WTC11 (cell line): ENCODE measurements around the gene KPNA2.

Source experiments
- CTCF ChIP-seq: fragments of 200-600 bp; IDR thresholded peaks from 2 replicates; pipeline ENCODE4 v1.8.0; 2022; ENCODE audit warnings: antibody characterized with exemption
- JUN ChIP-seq: sonication (generic); formaldehyde crosslinking; IDR thresholded peaks from 2 replicates; pipeline ENCODE4 v1.8.0; 2023; ENCODE audit warnings: mild to moderate bottlenecking, missing genetic modification reagents
- KAT7 ChIP-seq: sonication (generic); formaldehyde crosslinking; IDR thresholded peaks from 2 replicates; pipeline ENCODE4 v1.8.1; 2023; ENCODE audit warnings: missing genetic modification reagents, mild to moderate bottlenecking, borderline replicate concordance
- NFATC4 ChIP-seq: fragments of 250-450 bp; sonication (Bioruptor Pico); IDR thresholded peaks from 2 replicates; pipeline ENCODE4 v1.9.0; 2021; ENCODE audit warnings: mild to moderate bottlenecking
- NFE2L1 ChIP-seq: sonication (generic); formaldehyde crosslinking; IDR thresholded peaks from 2 replicates; pipeline ENCODE4 v1.8.1; 2023; ENCODE audit warnings: missing genetic modification reagents
- TEAD4 ChIP-seq: sonication (generic); formaldehyde crosslinking; IDR thresholded peaks from 2 replicates; pipeline ENCODE4 v1.8.0; 2022; ENCODE audit warnings: mild to moderate bottlenecking, missing genetic modification reagents
- ZNF219 ChIP-seq: sonication (generic); formaldehyde crosslinking; IDR thresholded peaks from 2 replicates; pipeline ENCODE4 v1.8.0; 2023; ENCODE audit warnings: missing genetic modification reagents, mild to moderate bottlenecking, borderline replicate concordance
- ZNF317 ChIP-seq: sonication (generic); formaldehyde crosslinking; IDR thresholded peaks from 2 replicates; pipeline ENCODE4 v1.8.1; 2023; ENCODE audit warnings: low read depth, mild to moderate bottlenecking, moderate library complexity, missing genetic modification reagents, borderline replicate concordance
- ZNF416 ChIP-seq: fragments of 250-450 bp; sonication (Bioruptor Pico); IDR thresholded peaks from 2 replicates; pipeline ENCODE4 v1.9.0; 2021; ENCODE audit warnings: mild to moderate bottlenecking, inconsistent platforms
- TF ChIP-seq, protein P1 (sequence below): sonication (generic); formaldehyde crosslinking; IDR thresholded peaks from 2 replicates; pipeline ENCODE4 v1.8.1; 2022; ENCODE audit warnings: mild to moderate bottlenecking, moderate library complexity, missing genetic modification reagents
- TF ChIP-seq, protein P2 (sequence below): sonication (generic); formaldehyde crosslinking; IDR thresholded peaks from 2 replicates; pipeline ENCODE4 v1.8.1; 2023; ENCODE audit warnings: mild to moderate bottlenecking, missing genetic modification reagents, moderate library complexity
- TF ChIP-seq, protein P3 (sequence below): sonication (generic); formaldehyde crosslinking; IDR thresholded peaks from 2 replicates; pipeline ENCODE4 v1.8.0; 2022; ENCODE audit warnings: mild to moderate bottlenecking, missing genetic modification reagents

DNA sequence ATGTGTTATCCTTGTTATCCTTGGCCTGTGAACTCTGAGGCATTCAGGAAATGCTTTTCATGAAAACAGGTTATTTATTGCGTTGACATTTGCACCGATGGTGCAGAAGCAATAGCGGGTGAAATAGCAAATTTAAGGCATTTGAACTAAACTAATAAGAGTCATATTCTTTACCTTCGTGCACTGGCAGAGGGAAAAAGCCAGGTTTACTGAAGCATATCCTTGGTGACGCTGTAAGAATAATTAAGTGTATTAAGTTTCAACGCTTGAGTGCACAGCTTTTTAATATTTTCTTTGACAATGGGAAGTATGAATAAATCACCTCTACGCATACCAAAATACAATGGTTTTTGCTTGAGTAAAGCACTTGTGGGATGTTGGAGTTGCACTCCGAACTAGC, 13.6 kb upstream of the KPNA2 start:
- TF ChIP-seq CTCF = no peak
- no peak for TF ChIP-seq ZNF416
- TF ChIP-seq NFE2L1 (CRISPR knock-in tag) = no peak
- TF ChIP-seq ZNF219 (CRISPR knock-in tag) = no peak
- no peak for TF ChIP-seq JUN (CRISPR knock-in tag)
- no peak for TF ChIP-seq KAT7 (CRISPR knock-in tag)
- no peak for TF ChIP-seq ZNF317 (CRISPR knock-in tag)
- TF ChIP-seq, protein P1, sequence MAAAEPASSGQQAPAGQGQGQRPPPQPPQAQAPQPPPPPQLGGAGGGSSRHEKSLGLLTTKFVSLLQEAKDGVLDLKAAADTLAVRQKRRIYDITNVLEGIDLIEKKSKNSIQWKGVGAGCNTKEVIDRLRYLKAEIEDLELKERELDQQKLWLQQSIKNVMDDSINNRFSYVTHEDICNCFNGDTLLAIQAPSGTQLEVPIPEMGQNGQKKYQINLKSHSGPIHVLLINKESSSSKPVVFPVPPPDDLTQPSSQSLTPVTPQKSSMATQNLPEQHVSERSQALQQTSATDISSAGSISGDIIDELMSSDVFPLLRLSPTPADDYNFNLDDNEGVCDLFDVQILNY (CRISPR knock-in tag) = no peak
- TF ChIP-seq, protein P2, sequence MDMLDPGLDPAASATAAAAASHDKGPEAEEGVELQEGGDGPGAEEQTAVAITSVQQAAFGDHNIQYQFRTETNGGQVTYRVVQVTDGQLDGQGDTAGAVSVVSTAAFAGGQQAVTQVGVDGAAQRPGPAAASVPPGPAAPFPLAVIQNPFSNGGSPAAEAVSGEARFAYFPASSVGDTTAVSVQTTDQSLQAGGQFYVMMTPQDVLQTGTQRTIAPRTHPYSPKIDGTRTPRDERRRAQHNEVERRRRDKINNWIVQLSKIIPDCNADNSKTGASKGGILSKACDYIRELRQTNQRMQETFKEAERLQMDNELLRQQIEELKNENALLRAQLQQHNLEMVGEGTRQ (CRISPR knock-in tag) = no peak
- no peak for TF ChIP-seq NFATC4 (CRISPR knock-in tag)
- no peak for TF ChIP-seq TEAD4 (CRISPR knock-in tag)
- TF ChIP-seq, protein P3, sequence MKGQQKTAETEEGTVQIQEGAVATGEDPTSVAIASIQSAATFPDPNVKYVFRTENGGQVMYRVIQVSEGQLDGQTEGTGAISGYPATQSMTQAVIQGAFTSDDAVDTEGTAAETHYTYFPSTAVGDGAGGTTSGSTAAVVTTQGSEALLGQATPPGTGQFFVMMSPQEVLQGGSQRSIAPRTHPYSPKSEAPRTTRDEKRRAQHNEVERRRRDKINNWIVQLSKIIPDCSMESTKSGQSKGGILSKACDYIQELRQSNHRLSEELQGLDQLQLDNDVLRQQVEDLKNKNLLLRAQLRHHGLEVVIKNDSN = no peak
